ENCODE results near the gene CDT1. TPM values are rescaled to one million over a fixed set of nuclear protein-coding genes. Genes with fewer than 3 reads are reported as not detected.

CDT1 gene
- 25.6 to 32.0 TPM (median 29.9 TPM) in 5 replicates for total RNA-seq (2022; extraction: Qiagen RNA extraction; ENCODE audit: low read depth)

GRCh38 chr16:88803264-88803987 is at the start of gene CDT1:
TSS of gene CDT1 (plus strand) at chr16:88803789. CDS start at chr16:88803832, 43 bp downstream.

DNA sequence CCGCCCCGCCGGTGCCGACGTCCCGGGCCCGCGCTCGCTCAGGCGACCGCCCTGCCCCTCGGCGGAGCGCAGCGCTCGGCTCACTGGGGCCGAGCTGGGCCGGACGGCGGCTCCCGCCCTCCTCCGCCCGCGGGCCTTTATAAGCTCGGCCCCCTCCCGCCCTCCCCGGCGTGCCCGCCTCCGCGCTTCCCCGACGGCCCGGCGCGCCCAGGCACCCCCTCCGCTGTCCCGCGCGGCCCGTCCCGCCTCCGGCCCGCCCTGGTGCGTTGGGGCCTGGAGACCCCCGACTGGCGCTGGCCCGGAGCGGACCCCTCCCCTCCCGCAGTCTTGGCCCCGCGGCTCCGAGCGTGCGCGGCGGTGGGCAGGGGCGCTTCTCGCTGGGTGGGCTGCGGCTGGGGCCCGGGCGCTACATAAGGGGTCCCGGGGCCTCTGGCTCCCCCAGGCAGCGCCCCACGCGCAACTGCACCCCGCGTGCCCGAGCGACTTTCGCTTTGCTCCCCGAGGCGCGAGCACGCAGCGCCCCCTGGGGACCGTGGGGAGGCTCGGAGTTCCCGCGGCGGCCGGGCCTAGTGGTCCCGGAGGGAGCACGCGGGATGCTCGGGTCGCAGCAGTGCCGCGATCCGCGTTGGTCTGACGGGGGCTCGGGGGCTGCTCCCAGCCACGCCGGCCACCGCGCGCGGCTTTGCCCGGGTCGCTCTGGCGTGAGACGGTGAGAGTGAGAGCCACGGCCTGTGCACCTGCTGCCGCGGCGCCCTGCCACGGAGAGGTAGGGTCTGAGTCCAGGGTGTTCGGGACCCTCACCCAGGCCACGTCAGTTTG is 18.3 kb upstream of the CDT1 start, which contains the start of gene PIEZO1:
Gene PIEZO1 (minus strand): TSS at position 115 of the 819 bp plus-strand sequence. CDS start 256 bp downstream, outside the sequence.

DNA sequence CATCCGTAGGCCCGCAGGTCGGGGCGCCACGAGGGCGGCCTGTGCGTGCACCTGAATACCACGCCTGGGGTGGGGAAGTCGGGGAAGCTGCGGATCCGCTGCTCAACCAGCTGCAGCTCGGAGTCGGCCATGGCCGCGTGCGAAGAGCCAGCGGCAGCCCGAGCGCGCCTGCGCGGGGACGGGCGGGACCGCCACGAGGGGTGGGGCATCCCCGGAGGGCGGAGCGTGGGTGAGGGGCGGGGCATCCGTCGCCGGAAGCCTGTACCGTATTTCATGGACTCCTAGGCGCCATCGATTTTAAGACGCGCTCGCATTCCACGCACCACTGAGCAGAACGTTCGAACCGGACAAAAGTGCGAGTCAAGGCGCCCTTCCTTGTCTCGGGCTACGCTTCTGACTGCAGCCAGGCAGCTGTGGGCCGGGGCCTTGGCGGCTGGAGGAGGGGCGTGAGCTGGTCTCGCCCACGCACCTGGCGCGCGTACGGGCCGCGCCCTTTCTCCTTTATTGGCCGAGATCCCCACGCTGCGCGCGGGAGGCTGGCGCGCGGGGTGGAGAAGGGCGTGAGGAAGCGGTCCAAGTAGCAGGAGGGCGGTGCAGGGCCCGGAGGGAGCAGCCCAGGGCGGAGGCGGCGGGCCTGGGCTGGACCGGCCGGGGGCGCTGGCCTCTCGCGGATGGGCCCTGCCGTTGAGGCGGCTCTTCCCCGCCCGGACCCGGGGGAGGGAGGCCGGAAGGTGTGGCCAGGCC is 8.4 kb downstream of the CDT1 start, which contains the start of gene APRT:
Gene APRT (minus strand): TSS at position 160 of the 744 bp plus-strand sequence. CDS start 29 bp downstream, at position 131.

GRCh38 chr16:88856828-88857727 is 53.5 kb downstream of the CDT1 start, which contains the start of the genes GALNS and TRAPPC2L:
TSS of gene GALNS (minus strand) at chr16:88856947. CDS start at chr16:88856877, 70 bp downstream.
TSS of gene TRAPPC2L (plus strand) at chr16:88857127. CDS start at chr16:88857151, 24 bp downstream.

Other genes starting within 250 kb of the CDT1 start
- 41.8 to 48.8 TPM (median 47.6 TPM) in 5 replicates for gene ZC3H18, start 233.4 kb upstream of the CDT1 start, total RNA-seq (2022; extraction: Qiagen RNA extraction; ENCODE audit: low read depth)
- gene IL17C, start 165.2 kb upstream of the CDT1 start, total RNA-seq (2022; extraction: Qiagen RNA extraction; ENCODE audit: low read depth) = not detected in 5 replicates
- 267 to 301 TPM (median 293 TPM) in 5 replicates for gene CYBA, start 152.7 kb upstream of the CDT1 start, total RNA-seq (2022; extraction: Qiagen RNA extraction; ENCODE audit: low read depth)
- gene MVD, start 140.7 kb upstream of the CDT1 start, total RNA-seq (2022; extraction: Qiagen RNA extraction; ENCODE audit: low read depth) = 16.6 to 23.1 TPM (median 20.2 TPM) in 5 replicates
- 0.08 to 0.32 TPM (median 0.17 TPM) in 4 of 5 replicates, not detected in the other for gene SNAI3, start 117.3 kb upstream of the CDT1 start, total RNA-seq (2022; extraction: Qiagen RNA extraction; ENCODE audit: low read depth)
- 11.3 to 17.7 TPM (median 17.4 TPM) in 5 replicates for gene RNF166, start 97.4 kb upstream of the CDT1 start, total RNA-seq (2022; extraction: Qiagen RNA extraction; ENCODE audit: low read depth)
- 25.4 to 36.2 TPM (median 33.3 TPM) in 5 replicates for gene CTU2, start 97.3 kb upstream of the CDT1 start, total RNA-seq (2022; extraction: Qiagen RNA extraction; ENCODE audit: low read depth)
- gene PIEZO1, start 18.6 kb upstream of the CDT1 start, total RNA-seq (2022; extraction: Qiagen RNA extraction; ENCODE audit: low read depth) = 110 to 147 TPM (median 137 TPM) in 5 replicates
- gene APRT, start 8.1 kb downstream of the CDT1 start, total RNA-seq (2022; extraction: Qiagen RNA extraction; ENCODE audit: low read depth) = 310 to 457 TPM (median 407 TPM) in 5 replicates
- 33.8 to 47.9 TPM (median 47.0 TPM) in 5 replicates for gene GALNS, start 53.2 kb downstream of the CDT1 start, total RNA-seq (2022; extraction: Qiagen RNA extraction; ENCODE audit: low read depth)
- 101 to 127 TPM (median 106 TPM) in 5 replicates for gene TRAPPC2L, start 53.3 kb downstream of the CDT1 start, total RNA-seq (2022; extraction: Qiagen RNA extraction; ENCODE audit: low read depth)
- not detected in 5 replicates for gene PABPN1L, start 62.9 kb downstream of the CDT1 start, total RNA-seq (2022; extraction: Qiagen RNA extraction; ENCODE audit: low read depth)
- gene CBFA2T3, start 173.4 kb downstream of the CDT1 start, total RNA-seq (2022; extraction: Qiagen RNA extraction; ENCODE audit: low read depth) = 0.27 to 0.81 TPM (median 0.43 TPM) in 5 replicates

Measured in A549 treated with GW870086 at 1 μM for 4 hours (cell line).